ENCODE measurements around the gene PTGR3.

Gene PTGR3

GRCh38 chr18:75209129-75209950 is at the start of gene PTGR3:
Gene PTGR3 (minus strand): TSS chr18:75209139. CDS start chr18:75209058, 81 bp downstream.
- peak; percentile 75 for DNase-seq

- DNase-seq, result no peak
Measured at GRCh38 chr18:75257605-75258004, 48.7 kb upstream of the PTGR3 start.

- DNase-seq, result no peak
Measured at GRCh38 chr18:75256376-75256775, 47.4 kb upstream of the PTGR3 start.

GRCh38 chr18:75255094-75255493 is 46.2 kb upstream of the PTGR3 start:
- DNase-seq, result no peak

- no peak for DNase-seq
Measured at GRCh38 chr18:75253784-75254183, 44.8 kb upstream of the PTGR3 start.

- DNase-seq, result no peak
Measured at GRCh38 chr18:75253043-75253442, 44.1 kb upstream of the PTGR3 start.

- no peak for DNase-seq
Measured at GRCh38 chr18:75252136-75252535, 43.2 kb upstream of the PTGR3 start.

- DNase-seq, result no peak
Measured at GRCh38 chr18:75251466-75251865, 42.5 kb upstream of the PTGR3 start.

- DNase-seq, result no peak
Measured at GRCh38 chr18:75250471-75250821, 41.5 kb upstream of the PTGR3 start.

- DNase-seq, result no peak
Measured at GRCh38 chr18:75249672-75250470, 40.9 kb upstream of the PTGR3 start.

- DNase-seq, result no peak
Measured at GRCh38 chr18:75249175-75249518, 40.2 kb upstream of the PTGR3 start.

- no peak for DNase-seq
Measured at GRCh38 chr18:75248426-75249174, 39.7 kb upstream of the PTGR3 start.

GRCh38 chr18:75247611-75248421 is 38.9 kb upstream of the PTGR3 start:
- no peak for DNase-seq

GRCh38 chr18:75246721-75247610 is 38.0 kb upstream of the PTGR3 start:
- no peak for DNase-seq

GRCh38 chr18:75244351-75245313 is 35.7 kb upstream of the PTGR3 start:
- peak; percentile 44 for DNase-seq

GRCh38 chr18:75241705-75242104 is 32.8 kb upstream of the PTGR3 start:
- no peak for DNase-seq

GRCh38 chr18:75240433-75240832 is 31.5 kb upstream of the PTGR3 start:
- DNase-seq, result no peak

GRCh38 chr18:75238786-75239185 is 29.8 kb upstream of the PTGR3 start:
- no peak for DNase-seq

GRCh38 chr18:75238100-75238499 is 29.2 kb upstream of the PTGR3 start:
- DNase-seq, result no peak

- no peak for DNase-seq
Measured at GRCh38 chr18:75235896-75236295, 27.0 kb upstream of the PTGR3 start.
